ENCODE measurements around the gene WASF2.

DNA sequence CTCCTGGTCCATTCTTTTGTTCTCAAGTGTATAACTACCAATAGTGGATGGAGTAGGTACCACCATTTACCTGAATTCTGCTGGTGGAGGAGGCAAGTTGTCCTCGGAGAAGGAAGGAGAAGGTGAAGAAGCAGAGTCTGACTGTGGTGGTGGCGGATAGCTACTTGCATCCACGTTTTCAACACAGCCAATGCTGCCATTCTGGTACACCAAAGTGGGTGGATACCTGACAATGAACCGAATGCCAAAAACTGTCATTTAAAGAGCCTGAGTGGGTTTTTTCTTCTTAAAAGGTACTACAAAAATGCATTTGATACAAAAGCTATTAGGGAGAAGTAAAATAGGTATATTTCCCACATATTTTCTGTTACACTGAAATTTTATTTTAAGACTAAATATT lies 77.5 kb downstream of the WASF2 start:
- TF ChIP-seq, protein P1, sequence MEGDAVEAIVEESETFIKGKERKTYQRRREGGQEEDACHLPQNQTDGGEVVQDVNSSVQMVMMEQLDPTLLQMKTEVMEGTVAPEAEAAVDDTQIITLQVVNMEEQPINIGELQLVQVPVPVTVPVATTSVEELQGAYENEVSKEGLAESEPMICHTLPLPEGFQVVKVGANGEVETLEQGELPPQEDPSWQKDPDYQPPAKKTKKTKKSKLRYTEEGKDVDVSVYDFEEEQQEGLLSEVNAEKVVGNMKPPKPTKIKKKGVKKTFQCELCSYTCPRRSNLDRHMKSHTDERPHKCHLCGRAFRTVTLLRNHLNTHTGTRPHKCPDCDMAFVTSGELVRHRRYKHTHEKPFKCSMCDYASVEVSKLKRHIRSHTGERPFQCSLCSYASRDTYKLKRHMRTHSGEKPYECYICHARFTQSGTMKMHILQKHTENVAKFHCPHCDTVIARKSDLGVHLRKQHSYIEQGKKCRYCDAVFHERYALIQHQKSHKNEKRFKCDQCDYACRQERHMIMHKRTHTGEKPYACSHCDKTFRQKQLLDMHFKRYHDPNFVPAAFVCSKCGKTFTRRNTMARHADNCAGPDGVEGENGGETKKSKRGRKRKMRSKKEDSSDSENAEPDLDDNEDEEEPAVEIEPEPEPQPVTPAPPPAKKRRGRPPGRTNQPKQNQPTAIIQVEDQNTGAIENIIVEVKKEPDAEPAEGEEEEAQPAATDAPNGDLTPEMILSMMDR (conservative IDR thresholded peaks at IDR 0.05; ENCODE audit: low read depth, low read length): no peak
- no peak for TF ChIP-seq EZH2 (IDR thresholded peaks at IDR 0.05; ENCODE audit: low read length, unreplicated experiment)

All from PC-3 (cell line).